CD4-positive, CD25-positive, alpha-beta regulatory T cell (primary cell): Measurements from ENCODE around the gene TMEM269. TPM values are rescaled to one million over a fixed set of nuclear protein-coding genes. Genes with fewer than 3 reads are reported as not detected.

ENCODE experiments used
- ATAC-seq, 2 donors: fragments of 150-1000 bp; cut with Tn5 transposase; one replicate each; pipeline ENCODE4 v1.10.0; 2021; ENCODE audit warnings: low read depth in 2 of 2, moderate number of reproducible peaks in 2 of 2, moderate library complexity in 1 of 2
- DNase-seq, 3 donors: peaks; one replicate each; pipeline versions ENCODE4 v3.0.0 to v3.0.0-alpha.2; 2012 to 2022; ENCODE audit warnings: mixed read lengths in 1 of 3
- H3K27ac ChIP-seq: one replicate; pipeline ENCODE4 v1.7.0; 2013; ENCODE audit warnings: mild to moderate bottlenecking, low read length; ENCODE audit not compliant: insufficient read depth, poor library complexity, severe bottlenecking
- H3K27me3 ChIP-seq: one replicate; pipeline ENCODE4 v1.7.0; 2013; ENCODE audit warnings: low read length; ENCODE audit not compliant: control insufficient read depth, insufficient read depth
- H3K36me3 ChIP-seq: one replicate; pipeline ENCODE4 v1.7.0; 2013; ENCODE audit warnings: mild to moderate bottlenecking, low read length, moderate library complexity; ENCODE audit not compliant: control insufficient read depth, insufficient read depth
- H3K4me1 ChIP-seq: 2 replicates; pipeline ENCODE4 v1.7.0; 2013; ENCODE audit warnings: mild to moderate bottlenecking, low read length; ENCODE audit not compliant: insufficient read depth, control insufficient read depth, poor library complexity, severe bottlenecking
- H3K4me3 ChIP-seq: one replicate; pipeline ENCODE4 v1.7.0; 2013; ENCODE audit warnings: low read depth, mild to moderate bottlenecking, low read length, moderate library complexity
- H3K9me3 ChIP-seq, 2 experiments: 1 replicate in 1 of 2; 2 replicates in 1 of 2; pipeline ENCODE4 v1.7.0; 2013; ENCODE audit warnings: low read length in 2 of 2, mild to moderate bottlenecking in 1 of 2, moderate library complexity in 1 of 2; ENCODE audit not compliant: control insufficient read depth in 2 of 2
- H3K27ac Mint-ChIP-seq, 3 donors: one replicate each; pipeline ENCODE4 v1.8.0; 2020 to 2022; ENCODE audit warnings: mild to moderate bottlenecking in 3 of 3, mixed read lengths in 3 of 3, moderate library complexity in 2 of 3
- H3K27me3 Mint-ChIP-seq: one replicate; pipeline ENCODE4 v1.8.0; 2022; ENCODE audit warnings: mild to moderate bottlenecking, mixed read lengths
- H3K36me3 Mint-ChIP-seq: one replicate; pipeline ENCODE4 v1.8.0; 2020; ENCODE audit warnings: mixed read lengths
- H3K4me1 Mint-ChIP-seq, 4 donors: one replicate each; pipeline ENCODE4 v1.8.0; 2020 to 2022; ENCODE audit warnings: mixed read lengths in 4 of 4, mild to moderate bottlenecking in 1 of 4
- H3K4me3 Mint-ChIP-seq, 4 donors: one replicate each; pipeline ENCODE4 v1.8.0; 2020 to 2022; ENCODE audit warnings: mild to moderate bottlenecking in 4 of 4, mixed read lengths in 4 of 4, moderate library complexity in 3 of 4
- H3K9me3 Mint-ChIP-seq, 7 donors: one replicate each; pipeline ENCODE4 v1.8.0; 2020 to 2022; ENCODE audit warnings: mixed read lengths in 7 of 7, mild to moderate bottlenecking in 3 of 7, moderate library complexity in 2 of 7
- polyA plus RNA-seq, 4 donors: library from polyadenylated mRNA; unstranded; fragments of 300-500 nt; fragmentation: Illumina TruSeq; gene quantifications; one replicate each; pipeline ENCODE4 v1.2.3, GENCODE V29; 2021
- total RNA-seq: library from RNA; stranded (reverse); gene quantifications from one replicate; pipeline ENCODE4 v1.2.3, GENCODE V29; 2022

The TMEM269 gene
- total and polyA plus RNA-seq, 5 donors from 2014 or later, result 0.12 to 1.1 TPM; not detected in 3

DNA sequence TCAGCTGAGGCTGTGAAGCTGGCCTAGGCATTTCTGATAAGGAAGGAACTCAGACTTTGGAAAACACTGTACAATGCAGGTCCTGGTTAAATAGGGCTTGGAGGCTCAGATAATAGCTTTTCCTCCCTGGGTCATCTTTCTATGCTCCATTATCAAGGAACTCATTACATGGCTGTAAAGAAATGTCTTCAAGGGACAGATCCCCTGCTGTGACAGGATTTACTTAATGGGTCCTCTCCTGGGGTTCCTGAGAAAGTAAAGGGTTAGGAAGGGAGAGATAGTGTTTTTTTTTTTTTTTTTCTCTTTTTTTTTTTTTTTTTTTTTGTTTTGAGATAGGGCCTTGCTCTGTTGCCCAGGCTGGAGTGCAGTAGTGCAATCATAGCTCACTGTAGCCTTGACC, 46.5 kb downstream of the TMEM269 start:
- Histone ChIP-seq H3K36me3 (no peaks in the 10 kb centered on the region), H3K4me1 (no peaks in the 10 kb centered on the region), H3K9me3 (no peaks in the 10 kb centered on the region), H3K4me3 (no peak overlapping the region), H3K27ac (no peak overlapping the region), H3K27me3 (no peaks in the 10 kb centered on the region)
- no peaks in the 10 kb centered on the region for H3K4me1 Mint-ChIP-seq
- no peak overlapping the region for H3K27ac Mint-ChIP-seq
- H3K9me3 Mint-ChIP-seq, result no peaks in the 10 kb centered on the region
- no peak overlapping the region for H3K4me3 Mint-ChIP-seq
- DNase-seq (no peak), ATAC-seq (no peak)
- peaks cover 11% of the 10 kb centered on the region for H3K36me3 Mint-ChIP-seq
- no peaks in the 10 kb centered on the region for H3K27me3 Mint-ChIP-seq

GRCh38 chr1:42832641-42833240, 48.0 kb downstream of the TMEM269 start:
- H3K27ac ChIP-seq, result no peak overlapping the region
- H3K9me3 ChIP-seq, result no peaks in the 10 kb centered on the region
- ATAC-seq (no peak), DNase-seq (no peak)
- H3K4me3 Mint-ChIP-seq, result no peak overlapping the region
- H3K36me3 Mint-ChIP-seq, result peaks cover 15% of the 10 kb centered on the region
- H3K27me3 ChIP-seq, result no peaks in the 10 kb centered on the region
- no peaks in the 10 kb centered on the region for H3K36me3 ChIP-seq
- H3K4me1 ChIP-seq, result no peaks in the 10 kb centered on the region
- no peak overlapping the region for H3K4me3 ChIP-seq
- H3K27me3 Mint-ChIP-seq, result no peaks in the 10 kb centered on the region
- no peaks in the 10 kb centered on the region for H3K9me3 Mint-ChIP-seq
- no peaks in the 10 kb centered on the region for H3K4me1 Mint-ChIP-seq
- H3K27ac Mint-ChIP-seq, result no peak overlapping the region

DNA sequence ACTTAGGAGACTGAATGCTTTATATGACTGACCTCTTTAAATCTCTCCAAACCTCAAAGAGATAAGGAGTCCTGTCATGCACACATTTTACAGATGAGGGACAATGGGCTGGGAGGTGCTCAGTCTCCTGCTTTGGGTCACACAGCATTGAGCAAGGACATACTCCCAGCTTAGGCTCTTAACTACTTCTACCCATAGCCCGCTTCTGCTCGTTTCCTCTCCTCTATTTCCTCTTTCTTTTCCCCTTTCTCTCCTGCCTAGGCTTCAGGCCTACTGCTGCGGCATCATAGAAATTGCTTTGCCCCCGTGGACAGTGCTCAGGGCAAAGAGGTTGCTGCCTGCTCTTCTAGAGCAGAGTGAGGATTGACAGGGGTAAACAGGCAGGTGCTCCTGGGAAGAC, 49.2 kb downstream of the TMEM269 start:
- H3K27ac Mint-ChIP-seq, result peak overlapping the region in 1 of 3 donors; percentile 91
- H3K27ac ChIP-seq, result no peak overlapping the region
- no peaks in the 10 kb centered on the region for H3K27me3 ChIP-seq

DNA sequence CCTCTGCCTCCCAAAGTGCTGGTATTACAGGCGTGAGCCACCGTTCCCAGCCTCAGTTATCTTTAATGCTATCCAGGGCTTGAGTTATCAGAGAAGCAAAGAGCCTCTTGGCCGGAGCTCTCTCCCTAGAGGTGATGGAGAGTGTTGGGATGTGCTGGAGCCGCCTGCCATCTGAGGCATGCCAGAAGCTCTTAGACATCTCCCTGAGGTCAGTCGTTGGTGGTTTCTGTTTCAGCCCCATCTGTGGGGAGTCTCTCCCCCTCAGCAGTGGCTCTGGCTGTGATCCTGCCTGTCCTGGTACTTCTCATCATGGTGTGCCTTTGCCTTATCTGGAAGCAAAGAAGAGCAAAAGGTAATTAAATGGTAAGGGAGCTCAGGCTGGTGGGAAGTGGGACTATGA, 50.0 kb downstream of the TMEM269 start:
- DNase-seq (no peak), ATAC-seq (no peak)
- no peaks in the 10 kb centered on the region for H3K36me3 ChIP-seq
- peak overlapping the region in 1 of 3 donors; percentile 32 for H3K27ac Mint-ChIP-seq
- H3K27me3 Mint-ChIP-seq, result no peaks in the 10 kb centered on the region
- H3K4me3 ChIP-seq, result no peak overlapping the region
- H3K4me3 Mint-ChIP-seq, result no peak overlapping the region
- no peaks in the 10 kb centered on the region for H3K9me3 ChIP-seq
- no peaks in the 10 kb centered on the region for H3K9me3 Mint-ChIP-seq
- peaks cover 0 to 3% (median 0%) of the 10 kb centered on the region in 4 donors for H3K4me1 Mint-ChIP-seq
- H3K4me1 ChIP-seq, result no peaks in the 10 kb centered on the region
- H3K36me3 Mint-ChIP-seq, result peaks cover 16% of the 10 kb centered on the region
- H3K27ac ChIP-seq, result no peak overlapping the region
- no peaks in the 10 kb centered on the region for H3K27me3 ChIP-seq

More for the DNA sequence above, 49.2 kb downstream of the TMEM269 start:
- Histone ChIP-seq H3K4me1 (no peaks in the 10 kb centered on the region), H3K9me3 (no peaks in the 10 kb centered on the region), H3K36me3 (no peaks in the 10 kb centered on the region), H3K4me3 (no peak overlapping the region)
- Mint-ChIP-seq H3K27me3 (no peaks in the 10 kb centered on the region), H3K4me1 (peaks cover 0 to 3% (median 0%) of the 10 kb centered on the region in 4 donors), H3K36me3 (peaks cover 15% of the 10 kb centered on the region), H3K9me3 (no peaks in the 10 kb centered on the region), H3K4me3 (no peak overlapping the region)
- ATAC-seq, result no peak
- DNase-seq, result no peak

DNA sequence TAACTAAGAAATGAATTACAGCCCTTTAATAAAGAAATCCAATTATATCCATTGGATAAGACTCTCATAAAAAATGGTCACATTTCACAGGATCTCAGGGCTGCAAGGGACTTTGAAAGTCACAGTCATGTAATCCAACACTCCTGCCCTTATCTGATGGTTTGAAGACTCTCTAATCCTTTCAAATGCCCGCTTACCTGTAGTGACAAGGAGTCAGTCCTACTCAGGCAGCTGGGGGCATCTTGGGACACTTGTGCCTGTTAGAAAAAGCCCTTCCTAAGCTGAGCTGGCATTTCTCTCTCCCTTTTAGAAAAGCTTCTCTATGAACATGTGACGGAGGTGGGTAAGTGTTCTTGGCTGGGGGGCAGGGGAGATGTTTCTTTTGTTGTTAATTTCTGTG, 50.6 kb downstream of the TMEM269 start:
- no peak overlapping the region for H3K4me3 ChIP-seq
- DNase-seq (no peak), ATAC-seq (no peak)
- peaks cover 0 to 3% (median 1%) of the 10 kb centered on the region in 4 donors for H3K4me1 Mint-ChIP-seq
- no peaks in the 10 kb centered on the region for H3K4me1 ChIP-seq
- no peaks in the 10 kb centered on the region for H3K36me3 ChIP-seq
- no peaks in the 10 kb centered on the region for H3K27me3 ChIP-seq
- no peaks in the 10 kb centered on the region for H3K9me3 ChIP-seq
- no peak overlapping the region for H3K27ac ChIP-seq
- no peaks in the 10 kb centered on the region for H3K9me3 Mint-ChIP-seq
- no peak overlapping the region for H3K27ac Mint-ChIP-seq
- H3K27me3 Mint-ChIP-seq, result no peaks in the 10 kb centered on the region
- H3K4me3 Mint-ChIP-seq, result no peak overlapping the region
- peaks cover 18% of the 10 kb centered on the region for H3K36me3 Mint-ChIP-seq

DNA sequence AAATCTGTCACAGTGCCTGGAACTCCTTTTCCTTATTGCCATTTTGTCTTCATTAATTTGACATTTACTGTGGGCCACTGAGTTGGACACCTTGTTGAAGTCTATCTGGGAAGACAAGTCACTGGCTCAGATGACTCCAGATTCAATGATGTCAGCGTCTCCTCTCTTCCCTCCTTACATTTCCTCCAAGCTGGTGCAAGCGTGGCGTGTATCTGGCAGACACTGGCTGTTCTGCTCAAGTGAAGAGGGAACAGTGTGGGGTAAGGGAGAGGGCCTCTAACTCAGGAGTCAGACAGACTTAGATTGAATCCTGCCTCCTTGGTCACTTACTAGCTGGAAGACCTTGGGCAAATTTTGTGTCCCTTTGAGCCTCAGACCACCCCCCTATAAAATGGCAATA, 52.9 kb downstream of the TMEM269 start:
- no peak overlapping the region for H3K27ac Mint-ChIP-seq
- no peak for DNase-seq

GRCh38 chr1:42838482-42839190, 53.8 kb downstream of the TMEM269 start:
- peaks cover 0 to 5% (median 1%) of the 10 kb centered on the region in 4 donors for H3K4me1 Mint-ChIP-seq
- no peaks in the 10 kb centered on the region for H3K36me3 ChIP-seq
- H3K27ac Mint-ChIP-seq, result no peak overlapping the region
- H3K4me1 ChIP-seq, result no peaks in the 10 kb centered on the region
- H3K27ac ChIP-seq, result no peak overlapping the region
- no peaks in the 10 kb centered on the region for H3K9me3 Mint-ChIP-seq
- no peak overlapping the region for H3K4me3 ChIP-seq
- H3K4me3 Mint-ChIP-seq, result no peak overlapping the region
- H3K27me3 Mint-ChIP-seq, result no peaks in the 10 kb centered on the region
- peaks cover 30% of the 10 kb centered on the region for H3K36me3 Mint-ChIP-seq
- DNase-seq, result no peak
- no peak for ATAC-seq
- no peaks in the 10 kb centered on the region for H3K9me3 ChIP-seq
- H3K27me3 ChIP-seq, result no peaks in the 10 kb centered on the region

More for the DNA sequence above, 52.9 kb downstream of the TMEM269 start:
- Histone ChIP-seq H3K9me3 (no peaks in the 10 kb centered on the region), H3K27ac (no peak overlapping the region), H3K4me3 (no peak overlapping the region), H3K27me3 (no peaks in the 10 kb centered on the region), H3K36me3 (no peaks in the 10 kb centered on the region), H3K4me1 (no peaks in the 10 kb centered on the region)
- Mint-ChIP-seq H3K4me1 (peaks cover 0 to 5% (median 1%) of the 10 kb centered on the region in 4 donors), H3K9me3 (no peaks in the 10 kb centered on the region), H3K27me3 (no peaks in the 10 kb centered on the region), H3K4me3 (no peak overlapping the region), H3K36me3 (peaks cover 21% of the 10 kb centered on the region)
- ATAC-seq, result no peak

GRCh38 chr1:42841010-42841409, 56.2 kb downstream of the TMEM269 start:
- Histone ChIP-seq H3K36me3 (no peaks in the 10 kb centered on the region), H3K27ac (no peak overlapping the region), H3K27me3 (no peaks in the 10 kb centered on the region), H3K4me1 (peaks cover 6% of the 10 kb centered on the region), H3K4me3 (no peak overlapping the region), H3K9me3 (no peaks in the 10 kb centered on the region)
- peaks cover 22% of the 10 kb centered on the region for H3K36me3 Mint-ChIP-seq
- DNase-seq (no peak), ATAC-seq (no peak)
- no peak overlapping the region for H3K4me3 Mint-ChIP-seq
- H3K9me3 Mint-ChIP-seq, result no peaks in the 10 kb centered on the region
- H3K27ac Mint-ChIP-seq, result no peak overlapping the region
- no peaks in the 10 kb centered on the region for H3K27me3 Mint-ChIP-seq
- H3K4me1 Mint-ChIP-seq, result peaks cover 2 to 8% (median 5%) of the 10 kb centered on the region in 4 donors
